Calu3 (cell line): ENCODE measurements around the gene CCDC192. TPM values are rescaled to one million over a fixed set of nuclear protein-coding genes. Genes with fewer than 3 reads are reported as not detected.

Source experiments
- BruUV-seq: library from RNA; stranded (reverse); fragments of 400-500 nt; replicated peaks from 2 replicates; lab custom pipeline; 2021; lab: Mats Ljungman, UMichigan
- CTCF ChIA-PET: fragments of 300-600 bp; sonication (Branson Sonifier 250); formaldehyde crosslinking; loops from one replicate; lab custom pipeline; 2022; ENCODE audit warnings: antibody characterized with exemption; lab: Charles Lee
- DNase-seq: peaks from one replicate; pipeline ENCODE4 v3.0.0; 2022
- H3K27ac Mint-ChIP-seq: one replicate; pipeline ENCODE4 v1.8.0; 2022; ENCODE audit warnings: mixed read lengths; ENCODE audit not compliant: unreplicated experiment
- H3K27me3 Mint-ChIP-seq: one replicate; pipeline ENCODE4 v1.8.0; 2022; ENCODE audit warnings: mixed read lengths; ENCODE audit not compliant: unreplicated experiment
- H3K36me3 Mint-ChIP-seq: one replicate; pipeline ENCODE4 v1.8.0; 2022; ENCODE audit warnings: mild to moderate bottlenecking, moderate library complexity, mixed read lengths; ENCODE audit not compliant: insufficient read depth, unreplicated experiment
- H3K4me1 Mint-ChIP-seq: one replicate; pipeline ENCODE4 v1.8.0; 2022; ENCODE audit warnings: mild to moderate bottlenecking, low read depth, mixed read lengths; ENCODE audit not compliant: unreplicated experiment
- H3K4me3 Mint-ChIP-seq: one replicate; pipeline ENCODE4 v1.8.0; 2022; ENCODE audit warnings: mild to moderate bottlenecking, low read depth, moderate library complexity, mixed read lengths; ENCODE audit not compliant: unreplicated experiment
- H3K9me3 Mint-ChIP-seq: one replicate; pipeline ENCODE4 v1.8.0; 2022; ENCODE audit warnings: low read depth, mixed read lengths; ENCODE audit not compliant: unreplicated experiment
- intact Hi-C: fragments of 100-400 bp; cut with micrococcal nuclease; formaldehyde crosslinking; loops from one replicate; pipeline ENCODE4 v1.10.0; 2022; ENCODE audit not compliant: unreplicated experiment
- total RNA-seq: library from RNA; stranded (reverse); gene quantifications from 2 replicates; pipeline ENCODE4 v1.2.3, GENCODE V29; 2022
- TF ChIP-seq, protein P1 (sequence below): fragments of 200-600 bp; IDR thresholded peaks from one replicate; pipeline ENCODE4 v1.8.0; 2022; ENCODE audit warnings: antibody characterized with exemption; ENCODE audit not compliant: unreplicated experiment

Gene CCDC192
- total RNA-seq, 1 experiment from 2014 or later: 2.5 TPM

DNA sequence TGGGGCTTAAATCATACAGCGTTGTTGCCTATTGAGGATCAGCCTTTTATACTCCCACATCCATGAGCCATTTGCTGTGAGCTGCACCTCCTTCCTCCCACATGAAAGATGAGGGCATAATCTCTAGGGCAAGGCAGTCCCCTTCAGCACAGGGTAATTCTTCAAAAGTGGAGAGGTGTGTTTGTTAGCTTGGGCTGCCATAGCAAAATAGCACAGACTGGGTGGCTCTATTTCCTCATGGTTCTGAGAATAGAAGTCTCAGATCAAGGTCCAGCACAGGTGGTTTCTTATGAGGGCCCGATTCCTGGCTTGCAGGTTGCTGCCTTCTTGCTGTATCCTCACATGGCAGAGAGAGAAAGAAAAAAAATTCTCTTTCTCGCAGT lies 258.6 kb downstream of the CCDC192 start:
- CTCF ChIA-PET: interaction anchor here (0.6 to 1.1 kb wide), 2 partner anchors 65 to 81 kb away, joined by 4 read pairs; no protein-coding TSS in a partner anchor
- TF ChIP-seq, protein P1, sequence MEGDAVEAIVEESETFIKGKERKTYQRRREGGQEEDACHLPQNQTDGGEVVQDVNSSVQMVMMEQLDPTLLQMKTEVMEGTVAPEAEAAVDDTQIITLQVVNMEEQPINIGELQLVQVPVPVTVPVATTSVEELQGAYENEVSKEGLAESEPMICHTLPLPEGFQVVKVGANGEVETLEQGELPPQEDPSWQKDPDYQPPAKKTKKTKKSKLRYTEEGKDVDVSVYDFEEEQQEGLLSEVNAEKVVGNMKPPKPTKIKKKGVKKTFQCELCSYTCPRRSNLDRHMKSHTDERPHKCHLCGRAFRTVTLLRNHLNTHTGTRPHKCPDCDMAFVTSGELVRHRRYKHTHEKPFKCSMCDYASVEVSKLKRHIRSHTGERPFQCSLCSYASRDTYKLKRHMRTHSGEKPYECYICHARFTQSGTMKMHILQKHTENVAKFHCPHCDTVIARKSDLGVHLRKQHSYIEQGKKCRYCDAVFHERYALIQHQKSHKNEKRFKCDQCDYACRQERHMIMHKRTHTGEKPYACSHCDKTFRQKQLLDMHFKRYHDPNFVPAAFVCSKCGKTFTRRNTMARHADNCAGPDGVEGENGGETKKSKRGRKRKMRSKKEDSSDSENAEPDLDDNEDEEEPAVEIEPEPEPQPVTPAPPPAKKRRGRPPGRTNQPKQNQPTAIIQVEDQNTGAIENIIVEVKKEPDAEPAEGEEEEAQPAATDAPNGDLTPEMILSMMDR: no peak

DNA sequence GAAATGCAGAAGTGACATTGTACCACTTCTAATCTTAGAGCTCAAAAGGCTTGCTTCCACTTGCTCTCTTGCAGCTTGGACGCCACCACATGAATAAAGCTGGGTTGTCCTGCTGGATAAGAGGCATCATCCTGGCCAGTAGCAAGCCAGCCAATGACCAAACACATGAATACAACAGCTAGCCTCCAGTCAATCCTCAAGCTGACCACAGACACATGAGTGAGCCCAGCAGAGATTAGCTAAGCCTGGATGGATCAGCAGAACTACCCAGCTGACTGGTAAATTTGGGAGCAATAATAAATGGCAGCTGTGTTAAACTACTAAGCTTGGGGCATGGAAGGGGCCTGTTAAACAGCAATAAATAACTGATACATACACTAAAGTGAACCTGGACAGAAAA lies 259.3 kb downstream of the CCDC192 start:
- TF ChIP-seq, protein P1: no peak
- Mint-ChIP-seq H3K9me3 (no peaks in the 10 kb centered on the region), H3K4me3 (no peak overlapping the region), H3K4me1 (peaks cover 59% of the 10 kb centered on the region), H3K36me3 (peaks cover 28% of the 10 kb centered on the region), H3K27ac (no peak overlapping the region), H3K27me3 (no peaks in the 10 kb centered on the region)
- DNase-seq: no peak
- BruUV-seq: no TSS peak
- intact Hi-C loops: no loop called here
- CTCF ChIA-PET: interaction anchor here (0.6 to 1.1 kb wide), 2 partner anchors 65 to 82 kb away, joined by 4 read pairs; no protein-coding TSS in a partner anchor

More for the DNA sequence above, 258.6 kb downstream of the CCDC192 start:
- BruUV-seq: no TSS peak
- Mint-ChIP-seq H3K4me3 (no peak overlapping the region), H3K27me3 (no peaks in the 10 kb centered on the region), H3K27ac (no peak overlapping the region), H3K4me1 (peaks cover 59% of the 10 kb centered on the region), H3K9me3 (no peaks in the 10 kb centered on the region), H3K36me3 (peaks cover 34% of the 10 kb centered on the region)
- intact Hi-C loops: no loop called here
- DNase-seq: no peak

DNA sequence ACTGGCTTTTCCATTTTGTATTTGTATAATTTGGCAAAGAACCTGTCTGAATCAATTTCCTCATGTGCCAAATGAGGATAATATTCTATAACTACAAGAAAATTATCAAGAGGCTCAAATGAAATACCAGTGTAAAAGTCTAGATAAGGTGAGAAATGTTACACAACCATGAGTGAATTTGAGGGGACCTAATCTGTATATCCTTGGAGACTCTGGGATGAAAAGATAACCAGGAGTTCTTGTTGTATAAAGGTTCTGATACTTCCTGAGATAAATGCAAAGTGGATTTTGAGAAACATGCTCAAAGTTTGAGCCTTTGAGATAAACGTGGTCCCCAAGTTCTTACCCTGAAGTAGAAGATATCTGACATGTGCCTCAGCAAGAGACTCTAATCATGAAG lies 260.0 kb downstream of the CCDC192 start:
- H3K4me3 Mint-ChIP-seq: no peak overlapping the region
- BruUV-seq: no TSS peak
- H3K27me3 Mint-ChIP-seq: no peaks in the 10 kb centered on the region
- peaks cover 26% of the 10 kb centered on the region for H3K36me3 Mint-ChIP-seq
- intact Hi-C loops: no loop called here
- DNase-seq: no peak
- no peak overlapping the region for H3K27ac Mint-ChIP-seq
- CTCF ChIA-PET: no interaction called here
- TF ChIP-seq, protein P1: no peak
- no peaks in the 10 kb centered on the region for H3K9me3 Mint-ChIP-seq
- H3K4me1 Mint-ChIP-seq: peaks cover 59% of the 10 kb centered on the region

DNA sequence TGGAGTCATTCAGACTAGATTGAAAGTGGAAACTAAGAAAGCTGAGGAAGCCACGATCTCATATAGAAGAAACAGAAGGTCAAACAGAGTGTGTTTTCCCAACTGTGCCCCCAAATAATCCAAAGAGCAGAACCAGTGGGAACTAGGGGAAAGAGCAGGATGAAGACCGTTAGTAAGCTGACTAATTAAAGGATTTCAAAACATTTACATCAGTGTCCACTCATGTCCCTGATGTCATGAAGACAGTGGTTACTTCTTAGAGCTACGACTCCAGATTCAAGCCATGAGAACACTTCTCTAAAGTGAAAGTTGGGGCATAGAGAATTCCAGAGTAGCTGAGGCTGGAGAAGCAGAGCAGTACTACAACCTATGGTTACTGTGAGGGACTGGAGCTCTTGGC lies 260.7 kb downstream of the CCDC192 start:
- H3K4me1 Mint-ChIP-seq: peaks cover 56% of the 10 kb centered on the region
- BruUV-seq: no TSS peak
- no peaks in the 10 kb centered on the region for H3K9me3 Mint-ChIP-seq
- peak overlapping the region; percentile 21 for H3K27ac Mint-ChIP-seq
- no peaks in the 10 kb centered on the region for H3K27me3 Mint-ChIP-seq
- CTCF ChIA-PET: no interaction called here
- H3K4me3 Mint-ChIP-seq: no peak overlapping the region
- no peak for DNase-seq
- intact Hi-C loops: no loop called here
- H3K36me3 Mint-ChIP-seq: peaks cover 19% of the 10 kb centered on the region
- TF ChIP-seq, protein P1: no peak
